Fibroblast of skin of scalp (primary cell): Measurements from ENCODE around the gene ACSS3.
A peak's percentile ranks its signal among the peaks of the same experiment; 100 is the strongest.
"Not testable (repeated sequence)": the region's sequence is repeated elsewhere in the genome, so short reads cannot be mapped to it uniquely, and the experiment has no call there.

Experiments used
- DNase-seq: peaks from one replicate; pipeline ENCODE4 v3.0.0-alpha.2; 2013

The ACSS3 gene

GRCh38 chr12:81168445-81168844 is 90.6 kb downstream of the ACSS3 start:
- no peak for DNase-seq

DNA sequence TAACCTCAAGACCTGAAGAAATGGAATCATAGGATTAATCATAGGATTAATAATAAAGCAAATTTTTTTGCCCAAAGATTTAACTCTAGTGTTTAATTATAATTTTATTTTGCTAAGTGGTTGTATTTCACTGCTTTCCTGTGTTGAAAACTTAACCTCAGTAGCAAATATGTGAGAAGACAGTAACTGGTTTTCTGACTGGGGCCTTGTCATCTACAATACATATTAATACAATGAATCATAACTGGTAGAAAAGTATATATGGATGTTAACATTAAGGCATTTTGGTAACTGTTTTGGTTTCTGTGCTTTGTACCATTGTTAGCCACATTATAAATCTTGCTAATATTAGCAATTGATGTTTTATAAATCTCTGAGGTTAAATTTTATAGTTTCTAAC is 92.2 kb downstream of the ACSS3 start:
- DNase-seq: peak; percentile 61

- DNase-seq: no peak
Measured at GRCh38 chr12:81172851-81173250, 95.0 kb downstream of the ACSS3 start.

GRCh38 chr12:81174664-81175063 is 96.8 kb downstream of the ACSS3 start:
- DNase-seq: no peak

- no peak for DNase-seq
Measured at GRCh38 chr12:81176796-81177195, 98.9 kb downstream of the ACSS3 start.

GRCh38 chr12:81181691-81182090 is 103.8 kb downstream of the ACSS3 start:
- peak; percentile 28 for DNase-seq

- DNase-seq: no peak
Measured at GRCh38 chr12:81187686-81188085, 109.8 kb downstream of the ACSS3 start.

DNA sequence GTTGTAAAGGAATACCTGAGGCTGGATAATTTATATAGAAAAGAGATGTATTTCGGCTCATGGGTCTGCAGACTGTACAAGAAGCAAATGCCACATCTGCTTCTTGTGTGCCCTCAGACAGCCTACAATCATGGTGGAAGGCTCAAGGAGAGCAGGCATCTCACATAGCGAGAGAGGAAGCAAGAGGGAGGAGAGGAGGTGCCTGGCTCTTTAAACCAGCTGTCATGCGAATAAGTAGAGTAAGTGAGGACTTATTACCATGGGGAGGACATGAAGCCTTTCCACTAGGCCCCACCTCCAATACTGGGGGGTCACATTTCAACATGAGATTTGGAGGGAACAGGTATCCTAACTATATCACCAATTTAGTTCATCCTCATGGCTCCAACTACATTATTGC is 118.7 kb downstream of the ACSS3 start:
- no peak for DNase-seq

- DNase-seq: not testable (repeated sequence)
Measured at GRCh38 chr12:81200561-81200960, 122.7 kb downstream of the ACSS3 start.

DNA sequence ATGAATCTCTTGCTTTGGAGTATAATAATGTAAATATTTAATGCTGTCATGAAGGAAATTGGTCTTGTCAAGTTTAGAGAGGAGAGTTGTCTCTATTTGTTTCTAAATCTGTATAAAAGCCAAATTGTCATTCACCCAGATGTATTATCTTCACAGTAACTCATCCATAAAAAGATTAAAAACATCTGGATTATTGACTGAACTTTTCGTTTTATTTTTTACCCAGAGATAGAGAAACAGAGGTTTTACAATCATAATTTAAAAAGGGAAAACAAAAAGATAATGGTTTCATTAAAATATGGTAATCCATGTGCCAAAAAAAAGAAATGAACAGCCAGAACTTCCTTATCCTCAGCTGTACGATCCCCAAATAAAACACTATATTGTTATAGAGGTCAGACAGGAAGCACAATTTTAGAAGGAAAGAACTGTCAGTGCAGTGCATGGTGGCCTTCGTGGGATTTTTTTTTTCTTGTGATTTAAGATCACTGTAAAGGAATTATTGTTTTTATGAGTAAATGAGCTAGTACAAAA is 125.9 kb downstream of the ACSS3 start:
- no peak for DNase-seq

- no peak for DNase-seq
Measured at GRCh38 chr12:81205416-81205815, 127.5 kb downstream of the ACSS3 start.

DNA sequence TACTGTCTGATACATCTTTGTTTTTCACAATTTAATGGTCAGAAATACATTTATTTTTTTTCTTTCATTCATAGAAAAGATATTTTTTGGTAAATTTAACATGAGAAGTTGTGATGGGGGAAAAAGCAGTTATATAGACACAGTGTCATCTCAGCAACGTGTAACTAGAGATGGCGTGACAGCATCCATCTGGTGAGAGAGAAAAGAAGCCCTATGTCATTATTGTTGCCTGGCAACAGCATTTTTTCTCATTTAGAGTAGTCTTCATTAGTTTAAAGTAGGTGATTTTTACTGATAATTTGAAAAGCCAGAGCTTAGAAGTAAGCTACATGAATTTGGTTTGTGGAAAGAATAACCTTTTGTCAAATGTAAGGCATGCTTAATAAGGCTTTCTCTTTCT is 128.6 kb downstream of the ACSS3 start:
- no peak for DNase-seq

DNA sequence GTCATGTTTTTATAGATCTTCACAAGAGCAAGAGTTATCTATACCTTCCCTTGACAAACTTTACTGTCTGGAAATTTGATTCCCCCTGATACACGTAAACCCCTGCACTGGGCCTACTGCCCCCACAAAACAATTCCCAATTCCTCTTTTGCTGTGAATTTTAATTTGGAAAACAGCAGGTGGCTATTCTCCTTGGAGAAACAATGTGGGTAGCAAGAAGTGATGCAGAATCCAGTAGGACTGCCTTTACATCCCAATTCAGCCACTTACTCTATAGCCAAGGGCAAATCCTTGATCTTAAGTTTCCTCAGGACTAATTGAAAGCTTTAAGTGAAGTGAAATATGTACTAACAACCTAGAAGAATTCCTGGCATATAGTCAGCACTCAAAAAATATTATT is 129.3 kb downstream of the ACSS3 start:
- no peak for DNase-seq

GRCh38 chr12:81207664-81208063 is 129.8 kb downstream of the ACSS3 start:
- DNase-seq: no peak

- DNase-seq: peak; percentile 71
Measured at GRCh38 chr12:81208187-81208911, 130.5 kb downstream of the ACSS3 start.

GRCh38 chr12:81209012-81209411 is 131.1 kb downstream of the ACSS3 start:
- peak; percentile 36 for DNase-seq

DNA sequence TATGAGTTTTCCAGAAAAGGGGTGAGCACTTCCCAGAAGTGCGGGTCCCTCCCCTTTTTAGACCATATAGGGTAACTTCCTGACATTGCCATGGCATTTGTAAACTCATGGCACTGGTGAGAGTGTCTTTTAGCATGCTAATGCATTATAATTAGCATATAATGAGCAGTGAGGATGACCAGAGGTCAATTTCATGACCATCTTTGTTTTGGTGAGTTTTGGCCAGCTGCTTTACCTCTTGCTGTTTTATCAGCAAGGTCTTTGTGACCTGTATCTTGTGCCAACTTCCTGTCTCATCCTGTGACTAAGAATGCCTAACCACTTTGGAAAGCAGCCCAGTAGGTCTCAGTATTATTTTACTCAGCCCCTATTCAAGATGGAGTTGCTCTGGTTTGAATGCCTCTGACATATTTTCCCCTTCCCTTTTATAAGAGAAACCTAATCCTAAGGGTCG is 131.9 kb downstream of the ACSS3 start:
- DNase-seq: peak; percentile 58

GRCh38 chr12:81211306-81211705 is 133.4 kb downstream of the ACSS3 start:
- no peak for DNase-seq

DNA sequence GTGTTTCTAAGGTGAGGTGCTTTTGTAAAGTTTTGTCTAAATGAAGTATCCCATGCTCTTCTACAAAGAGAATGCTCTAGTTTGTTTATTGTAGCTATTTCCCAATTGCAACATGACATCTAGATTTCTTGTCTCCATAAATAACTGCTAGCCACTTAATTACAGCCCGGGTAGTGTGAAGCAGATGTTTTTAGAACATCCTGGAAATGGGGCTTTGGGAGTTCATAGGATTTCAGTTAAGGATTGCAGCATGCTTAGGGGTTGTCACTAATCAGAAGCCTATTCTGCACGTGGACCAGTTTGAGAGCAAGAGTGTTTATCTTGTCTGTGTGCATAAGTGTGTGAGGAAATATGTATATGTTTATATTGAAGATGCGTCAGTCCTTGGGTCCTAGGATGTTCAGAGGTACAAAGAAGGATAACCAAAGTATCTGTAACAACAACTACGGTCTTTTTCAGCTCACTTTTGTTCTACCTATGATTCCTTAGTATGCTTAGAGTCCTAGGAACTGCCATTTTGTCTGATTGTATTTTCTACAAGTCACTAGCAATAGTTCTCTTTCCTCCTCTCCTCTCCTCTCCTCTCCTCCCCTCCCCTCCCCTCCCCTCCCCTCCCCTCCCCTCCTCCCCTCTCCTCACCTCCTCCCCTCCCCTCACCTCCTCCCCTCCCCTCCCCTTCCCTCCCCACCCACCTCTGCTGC is 135.3 kb downstream of the ACSS3 start:
- DNase-seq: no peak

- no peak for DNase-seq
Measured at GRCh38 chr12:81216739-81217138, 138.9 kb downstream of the ACSS3 start.

- no peak for DNase-seq
Measured at GRCh38 chr12:81221681-81222080, 143.8 kb downstream of the ACSS3 start.

GRCh38 chr12:81222846-81223592 is 145.1 kb downstream of the ACSS3 start:
- peak; percentile 27 for DNase-seq

DNA sequence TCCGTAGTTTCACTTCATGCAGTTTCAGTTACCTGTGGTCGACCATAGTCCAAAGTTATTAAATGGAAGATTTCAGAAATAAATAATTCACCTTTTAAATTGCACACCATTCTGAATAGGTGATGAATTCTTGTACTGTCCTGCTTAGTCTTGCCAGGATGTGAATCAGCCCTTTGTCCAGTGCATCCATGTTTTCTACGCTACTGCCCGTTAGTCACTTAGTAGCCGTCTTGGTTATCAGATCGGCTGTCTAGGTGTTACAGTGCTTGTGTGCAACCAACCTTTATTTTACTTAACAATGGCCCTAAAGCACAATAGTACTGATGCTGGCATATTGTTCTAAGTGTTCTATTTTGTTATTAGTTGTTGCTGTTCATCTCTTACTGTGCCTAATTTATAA is 146.7 kb downstream of the ACSS3 start:
- no peak for DNase-seq
